Activated T-helper 17 cell treated with anti-CD3 and anti-CD28 coated beads, Interleukin-2, amount 50 U/mL, for 72 hours (primary cell): ENCODE data around the gene TELO2. TPM values are rescaled to one million over a fixed set of nuclear protein-coding genes. Genes with fewer than 3 reads are reported as not detected.
A peak's percentile ranks its signal among the peaks of the same experiment; 100 is the strongest.

ENCODE experiments used
- ATAC-seq: fragments of 150-1000 bp; cut with Tn5 transposase; replicated peaks from 2 replicates; pipeline ENCODE4 v1.10.0; 2021; ENCODE audit warnings: mild to moderate bottlenecking, moderate library complexity
- H3K27ac Mint-ChIP-seq: one replicate; pipeline ENCODE4 v1.8.0; 2022; ENCODE audit warnings: mixed read lengths
- H3K27me3 Mint-ChIP-seq: one replicate; pipeline ENCODE4 v1.8.0; 2022; ENCODE audit warnings: mixed read lengths
- H3K36me3 Mint-ChIP-seq: one replicate; pipeline ENCODE4 v1.8.0; 2022; ENCODE audit warnings: low read depth, mild to moderate bottlenecking, mixed read lengths
- H3K4me1 Mint-ChIP-seq: one replicate; pipeline ENCODE4 v1.8.0; 2022; ENCODE audit warnings: mixed read lengths
- H3K4me3 Mint-ChIP-seq: one replicate; pipeline ENCODE4 v1.8.0; 2022; ENCODE audit warnings: mild to moderate bottlenecking, mixed read lengths
- H3K9me3 Mint-ChIP-seq: one replicate; pipeline ENCODE4 v1.8.0; 2022; ENCODE audit warnings: mixed read lengths
- total RNA-seq, 2 donors: library from RNA; stranded (reverse); gene quantifications; one replicate each; pipeline ENCODE4 v1.2.3, GENCODE V29; 2022

Gene TELO2
- total RNA-seq, 2 donors from 2014 or later, result 49.2 to 67.9 TPM

GRCh38 chr16:1536601-1537000, 43.4 kb downstream of the TELO2 start:
- Mint-ChIP-seq H3K4me1 (peaks cover 14% of the 10 kb centered on the region), H3K36me3 (peaks cover 56% of the 10 kb centered on the region)
- no peak for ATAC-seq

GRCh38 chr16:1537138-1537577, 44.0 kb downstream of the TELO2 start:
- no peaks in the 10 kb centered on the region for H3K9me3 Mint-ChIP-seq
- H3K4me1 Mint-ChIP-seq, result peaks cover 14% of the 10 kb centered on the region
- no peak for ATAC-seq
- H3K27ac Mint-ChIP-seq, result peak overlapping the region; percentile 97
- H3K27me3 Mint-ChIP-seq, result no peaks in the 10 kb centered on the region
- H3K36me3 Mint-ChIP-seq, result peaks cover 56% of the 10 kb centered on the region
- peak overlapping the region; percentile 96 for H3K4me3 Mint-ChIP-seq

More at GRCh38 chr16:1536601-1537000, 43.4 kb downstream of the TELO2 start:
- Mint-ChIP-seq H3K27ac (peak overlapping the region; percentile 97), H3K27me3 (no peaks in the 10 kb centered on the region), H3K4me3 (peak overlapping the region; percentile 96), H3K9me3 (no peaks in the 10 kb centered on the region)

GRCh38 chr16:1537763-1538289, 44.7 kb downstream of the TELO2 start:
- H3K4me1 Mint-ChIP-seq, result peaks cover 14% of the 10 kb centered on the region
- H3K4me3 Mint-ChIP-seq, result peak overlapping the region; percentile 96
- no peaks in the 10 kb centered on the region for H3K9me3 Mint-ChIP-seq

GRCh38 chr16:1538804-1539520, 45.8 kb downstream of the TELO2 start:
- peak overlapping the region; percentile 24 for H3K27ac Mint-ChIP-seq
- no peak for ATAC-seq
- H3K9me3 Mint-ChIP-seq, result no peaks in the 10 kb centered on the region
- H3K4me3 Mint-ChIP-seq, result peak overlapping the region; percentile 96
- no peaks in the 10 kb centered on the region for H3K27me3 Mint-ChIP-seq
- H3K4me1 Mint-ChIP-seq, result peaks cover 20% of the 10 kb centered on the region
- peaks cover 62% of the 10 kb centered on the region for H3K36me3 Mint-ChIP-seq

More at GRCh38 chr16:1537763-1538289, 44.7 kb downstream of the TELO2 start:
- Mint-ChIP-seq H3K36me3 (peaks cover 56% of the 10 kb centered on the region), H3K27me3 (no peaks in the 10 kb centered on the region), H3K27ac (peak overlapping the region; percentile 24)
- ATAC-seq, result no peak

GRCh38 chr16:1539720-1540555, 46.8 kb downstream of the TELO2 start:
- Mint-ChIP-seq H3K36me3 (peaks cover 58% of the 10 kb centered on the region), H3K4me1 (peaks cover 20% of the 10 kb centered on the region), H3K27me3 (no peaks in the 10 kb centered on the region), H3K4me3 (no peak overlapping the region), H3K27ac (peak overlapping the region; percentile 59), H3K9me3 (no peaks in the 10 kb centered on the region)
- no peak for ATAC-seq

- ATAC-seq, result no peak
- H3K4me3 Mint-ChIP-seq, result no peak overlapping the region
- H3K27ac Mint-ChIP-seq, result peak overlapping the region; percentile 59
- peaks cover 53% of the 10 kb centered on the region for H3K36me3 Mint-ChIP-seq
- H3K27me3 Mint-ChIP-seq, result no peaks in the 10 kb centered on the region
- no peaks in the 10 kb centered on the region for H3K9me3 Mint-ChIP-seq
- peaks cover 20% of the 10 kb centered on the region for H3K4me1 Mint-ChIP-seq
Measured at GRCh38 chr16:1540556-1540855, 47.3 kb downstream of the TELO2 start.

GRCh38 chr16:1541293-1542165, 48.4 kb downstream of the TELO2 start:
- no peak for ATAC-seq
- Mint-ChIP-seq H3K4me1 (peaks cover 19% of the 10 kb centered on the region), H3K36me3 (peaks cover 42% of the 10 kb centered on the region), H3K9me3 (no peaks in the 10 kb centered on the region), H3K27ac (no peak overlapping the region), H3K27me3 (no peaks in the 10 kb centered on the region), H3K4me3 (no peak overlapping the region)

- peak overlapping the region; percentile 90 for H3K27ac Mint-ChIP-seq
- no peaks in the 10 kb centered on the region for H3K27me3 Mint-ChIP-seq
- H3K4me1 Mint-ChIP-seq, result peaks cover 14% of the 10 kb centered on the region
- H3K36me3 Mint-ChIP-seq, result peaks cover 40% of the 10 kb centered on the region
- ATAC-seq, result no peak
- no peaks in the 10 kb centered on the region for H3K9me3 Mint-ChIP-seq
- no peak overlapping the region for H3K4me3 Mint-ChIP-seq
Measured at GRCh38 chr16:1542166-1542500, 49.0 kb downstream of the TELO2 start.

GRCh38 chr16:1542533-1542932, 49.4 kb downstream of the TELO2 start:
- H3K4me3 Mint-ChIP-seq, result peak overlapping the region; percentile 81
- H3K9me3 Mint-ChIP-seq, result no peaks in the 10 kb centered on the region
- H3K27me3 Mint-ChIP-seq, result no peaks in the 10 kb centered on the region
- peaks cover 14% of the 10 kb centered on the region for H3K4me1 Mint-ChIP-seq
- peak overlapping the region; percentile 90 for H3K27ac Mint-ChIP-seq
- peaks cover 40% of the 10 kb centered on the region for H3K36me3 Mint-ChIP-seq
- no peak for ATAC-seq

- Mint-ChIP-seq H3K27me3 (no peaks in the 10 kb centered on the region), H3K36me3 (peaks cover 40% of the 10 kb centered on the region), H3K9me3 (no peaks in the 10 kb centered on the region), H3K4me1 (peaks cover 17% of the 10 kb centered on the region), H3K4me3 (peak overlapping the region; percentile 81), H3K27ac (peak overlapping the region; percentile 90)
- ATAC-seq, result peak; percentile 93
Measured at GRCh38 chr16:1543085-1543896, 50.1 kb downstream of the TELO2 start.

GRCh38 chr16:1545044-1546040, 52.2 kb downstream of the TELO2 start:
- Mint-ChIP-seq H3K27me3 (no peaks in the 10 kb centered on the region), H3K36me3 (peaks cover 47% of the 10 kb centered on the region), H3K27ac (peak overlapping the region; percentile 90), H3K4me1 (peaks cover 16% of the 10 kb centered on the region), H3K9me3 (no peaks in the 10 kb centered on the region), H3K4me3 (peak overlapping the region; percentile 81)
- no peak for ATAC-seq

- H3K4me3 Mint-ChIP-seq, result no peak overlapping the region
- H3K4me1 Mint-ChIP-seq, result peaks cover 13% of the 10 kb centered on the region
- no peaks in the 10 kb centered on the region for H3K9me3 Mint-ChIP-seq
- no peaks in the 10 kb centered on the region for H3K27me3 Mint-ChIP-seq
- H3K27ac Mint-ChIP-seq, result peak overlapping the region; percentile 62
- H3K36me3 Mint-ChIP-seq, result peaks cover 38% of the 10 kb centered on the region
- no peak for ATAC-seq
Measured at GRCh38 chr16:1546430-1546829, 53.3 kb downstream of the TELO2 start.
